ENCODE results near the gene TEX261.

Gene TEX261

DNA sequence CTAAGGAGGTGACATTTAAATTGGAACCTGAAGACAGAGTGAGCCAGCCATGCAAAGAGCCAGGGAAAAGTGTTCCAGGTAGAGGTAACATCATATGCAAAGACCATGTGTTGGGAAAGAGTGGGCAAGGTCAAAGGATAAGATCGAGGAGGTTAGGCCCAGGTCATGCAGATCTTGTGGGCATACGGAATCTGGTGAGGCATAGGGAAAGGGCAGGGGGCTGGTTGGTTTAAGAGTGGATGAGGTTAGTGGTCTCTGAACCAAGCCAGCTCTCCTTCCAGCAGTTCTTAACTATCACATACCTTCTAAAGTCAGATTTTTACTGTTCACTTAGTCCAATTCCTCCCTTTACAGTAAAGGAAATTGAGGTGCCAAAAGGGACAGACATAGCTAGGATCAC is 13.3 kb downstream of the TEX261 start:
- DNase-seq = no peak

DNA sequence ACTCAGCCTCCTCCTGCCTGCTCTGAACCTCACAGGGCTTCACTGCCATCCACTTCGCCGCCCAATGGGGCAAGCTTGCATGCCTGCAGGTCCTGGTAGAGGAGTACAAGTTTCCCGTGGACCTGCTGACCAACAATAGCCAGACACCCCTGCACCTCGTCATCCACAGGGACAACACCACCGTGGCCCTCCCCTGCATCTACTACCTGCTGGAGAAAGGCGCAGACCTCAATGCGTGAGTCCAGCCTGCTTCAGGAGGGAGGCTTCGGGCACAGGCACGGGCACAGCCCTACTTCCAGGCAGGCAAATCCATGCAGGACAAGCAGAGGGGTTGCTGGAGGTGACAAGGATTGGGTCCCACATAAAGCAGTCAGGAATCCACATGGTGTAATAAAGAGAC is 15.0 kb downstream of the TEX261 start:
- no peak for DNase-seq

DNA sequence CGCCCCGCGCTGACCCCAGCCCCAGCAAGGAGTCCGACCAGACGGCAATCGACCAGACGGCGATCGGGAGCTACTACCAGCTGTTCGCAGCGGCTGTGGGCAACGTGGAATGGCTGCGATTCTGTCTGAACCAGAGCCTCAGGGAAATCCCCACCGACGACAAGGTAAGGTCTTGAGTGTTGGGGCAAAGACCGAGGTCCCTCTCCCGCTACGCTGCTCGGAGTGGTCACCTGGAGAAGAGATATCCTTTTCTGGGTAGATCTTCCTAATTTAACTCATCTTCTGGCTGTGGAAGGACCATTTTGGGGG is 15.5 kb downstream of the TEX261 start:
- DNase-seq = no peak

DNA sequence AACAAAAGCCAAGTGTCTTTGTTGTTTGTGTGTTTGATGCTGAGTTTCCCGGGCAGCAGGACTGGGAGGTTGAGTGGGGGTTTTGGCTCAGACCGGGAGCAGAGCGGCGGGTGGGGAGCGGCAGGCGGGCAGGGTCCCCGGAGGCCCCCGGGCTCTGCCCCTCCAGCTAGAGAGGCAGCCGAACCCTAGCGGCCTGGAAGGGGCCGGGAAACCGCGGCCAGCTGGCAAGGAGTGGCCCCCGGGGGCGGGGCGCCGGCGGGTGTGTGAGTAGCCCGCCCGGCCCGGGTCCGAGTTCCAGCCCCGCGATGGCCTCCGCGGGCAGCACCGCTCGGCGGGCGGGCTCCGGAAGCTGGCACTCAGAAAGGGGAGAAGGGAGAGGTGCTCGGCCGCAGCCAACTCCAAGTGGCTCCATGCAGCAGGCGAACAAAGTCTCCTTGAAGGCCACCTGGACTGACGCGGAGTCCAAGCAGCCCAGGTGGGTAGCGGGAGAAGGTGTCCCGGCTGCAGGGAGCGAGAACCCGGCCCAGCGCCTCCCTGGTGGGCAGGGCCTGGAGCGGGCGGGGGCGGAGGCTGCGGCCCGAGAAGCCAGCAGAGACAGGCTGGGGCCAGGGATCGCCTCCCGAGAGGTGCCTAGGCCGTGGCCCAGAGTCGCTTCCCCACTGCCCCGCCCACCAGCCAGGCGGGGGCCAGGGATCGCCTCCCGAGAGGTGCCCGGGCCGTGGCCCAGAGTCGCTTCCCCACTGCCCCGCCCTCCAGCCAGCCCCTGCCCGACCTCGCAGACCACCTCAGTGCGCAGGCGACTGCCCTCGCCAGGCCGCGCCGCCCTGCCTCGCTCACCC is 16.1 kb downstream of the TEX261 start, which contains the start of gene ANKRD53:
TSS of gene ANKRD53 (plus strand) at position 290 of the 839 bp plus-strand sequence. CDS start at position 306, 16 bp downstream.
- peak in 1 of 2 experiments; percentile 38 for DNase-seq

DNA sequence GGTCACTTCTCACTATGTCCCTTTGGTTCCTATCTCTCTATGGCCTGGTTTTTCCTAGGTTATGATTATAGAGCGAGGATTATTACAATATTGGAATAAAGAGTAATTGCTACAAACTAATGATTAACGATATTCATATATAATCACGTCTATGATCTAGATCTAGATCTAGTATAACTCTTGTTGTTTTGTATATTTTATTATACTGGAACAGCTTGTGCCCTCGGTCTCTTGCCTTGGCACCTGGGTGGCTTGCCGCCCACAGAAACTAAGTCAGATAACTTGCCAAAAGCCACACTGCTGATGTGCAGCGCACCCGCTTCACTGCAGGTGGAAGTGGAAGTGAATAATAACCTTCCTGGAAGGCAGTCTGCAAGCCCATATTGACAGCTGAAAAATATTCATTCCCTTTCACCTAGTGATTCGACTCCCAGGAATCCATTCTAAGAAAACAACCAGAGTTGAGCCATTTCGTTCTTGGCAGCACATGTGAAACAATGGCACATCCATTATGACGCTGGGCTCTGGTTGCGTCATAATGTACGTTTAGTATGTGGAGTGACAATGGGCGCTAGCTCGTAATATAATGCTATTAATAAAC is 17.0 kb downstream of the TEX261 start:
- DNase-seq = no peak

DNA sequence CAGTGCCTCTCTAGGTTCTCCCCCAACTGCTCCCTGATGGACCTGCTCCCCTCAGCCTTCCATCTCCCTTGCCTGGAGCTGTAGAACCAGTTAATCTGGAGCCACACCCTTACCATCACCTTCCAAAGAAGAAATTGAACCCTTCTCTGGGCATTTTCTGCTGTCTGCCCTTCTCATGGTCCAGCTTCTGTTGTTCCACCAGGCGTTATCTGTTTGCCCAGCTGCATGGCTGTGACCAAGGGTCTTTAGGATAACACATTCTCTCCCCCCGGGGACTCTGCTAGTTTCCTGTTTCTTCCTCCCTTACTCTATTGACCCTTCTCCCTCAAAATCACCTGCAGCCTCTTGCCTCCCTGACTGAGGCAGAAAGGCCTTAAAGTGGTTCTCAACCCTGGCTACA is 19.4 kb downstream of the TEX261 start:
- no peak for DNase-seq

DNA sequence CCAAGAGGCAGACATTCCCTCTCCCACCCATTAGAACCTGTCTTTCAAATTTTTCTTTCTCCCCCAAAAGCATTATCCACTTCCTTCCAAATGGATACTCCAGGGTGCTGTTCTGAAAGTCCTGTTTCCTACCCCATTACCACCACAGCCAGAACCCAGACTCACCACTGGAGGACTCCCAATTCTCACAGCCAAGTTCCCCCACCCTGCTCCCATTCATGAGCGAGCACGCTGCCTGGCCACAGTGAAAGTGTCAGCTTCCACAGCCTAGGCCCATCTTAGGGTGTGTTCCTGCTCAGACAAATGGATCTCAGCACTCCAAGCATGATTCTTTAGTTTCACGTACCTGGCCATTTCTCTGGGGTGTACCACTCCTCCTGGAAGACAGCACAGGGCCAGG is 20.1 kb downstream of the TEX261 start:
- DNase-seq = no peak

DNA sequence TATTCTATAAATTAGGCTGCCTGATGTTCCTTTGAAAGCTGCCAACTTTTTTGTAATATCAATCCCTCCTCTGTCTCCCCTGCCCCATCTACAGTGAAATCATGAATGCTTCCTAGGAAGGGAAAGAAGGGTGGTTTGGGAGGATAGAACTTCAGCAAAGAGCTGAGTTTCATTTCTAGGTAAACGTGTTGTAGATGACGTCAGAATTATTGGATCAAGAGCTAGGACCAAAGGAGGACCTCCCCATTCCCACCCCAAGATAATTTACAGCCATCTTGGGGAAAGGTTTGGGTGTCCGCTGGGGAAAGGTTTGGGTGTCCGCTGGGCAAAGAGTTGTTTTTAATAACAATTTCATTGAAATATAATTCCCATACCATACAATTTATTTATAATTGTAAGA is 27.5 kb downstream of the TEX261 start:
- DNase-seq = no peak

DNA sequence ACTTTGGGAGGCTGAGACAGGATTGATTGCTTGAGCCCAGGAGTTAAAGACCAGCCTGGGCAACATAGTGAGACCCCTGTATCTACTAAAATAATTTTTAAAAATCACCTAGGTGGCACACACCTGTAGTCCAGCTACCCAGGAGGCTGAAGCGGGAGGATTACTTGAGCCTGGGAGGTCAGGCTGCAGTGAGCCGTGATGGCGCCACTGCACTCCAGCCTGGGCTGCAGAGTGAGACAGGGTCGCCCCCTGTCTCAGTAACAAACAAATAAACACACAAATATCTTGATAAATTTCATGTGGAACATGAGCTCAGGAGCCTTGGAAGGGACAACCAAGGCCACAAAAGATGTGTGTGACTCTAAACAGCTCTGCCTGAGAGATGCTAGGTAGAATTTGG is 28.0 kb downstream of the TEX261 start:
- no peak for DNase-seq

DNA sequence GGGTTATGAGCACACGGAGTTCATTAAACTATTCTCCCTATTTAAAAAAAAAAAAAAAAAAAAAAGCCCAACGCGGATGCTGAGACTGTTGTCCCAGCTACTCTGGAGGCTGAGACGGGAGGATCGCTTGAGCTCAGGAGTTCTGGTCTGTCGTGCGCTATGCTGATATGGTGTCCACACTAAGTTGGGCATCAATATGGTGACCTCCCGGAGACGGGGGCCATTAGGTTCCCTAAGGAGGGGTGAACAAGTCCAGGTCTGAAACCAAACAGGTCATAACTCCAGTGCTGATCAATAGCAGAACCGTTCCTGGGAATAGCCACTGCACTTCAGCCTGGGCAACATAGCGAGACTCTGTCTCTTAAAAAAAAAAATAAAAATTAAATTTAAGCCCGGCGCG is 29.2 kb downstream of the TEX261 start:
- DNase-seq = no peak

DNA sequence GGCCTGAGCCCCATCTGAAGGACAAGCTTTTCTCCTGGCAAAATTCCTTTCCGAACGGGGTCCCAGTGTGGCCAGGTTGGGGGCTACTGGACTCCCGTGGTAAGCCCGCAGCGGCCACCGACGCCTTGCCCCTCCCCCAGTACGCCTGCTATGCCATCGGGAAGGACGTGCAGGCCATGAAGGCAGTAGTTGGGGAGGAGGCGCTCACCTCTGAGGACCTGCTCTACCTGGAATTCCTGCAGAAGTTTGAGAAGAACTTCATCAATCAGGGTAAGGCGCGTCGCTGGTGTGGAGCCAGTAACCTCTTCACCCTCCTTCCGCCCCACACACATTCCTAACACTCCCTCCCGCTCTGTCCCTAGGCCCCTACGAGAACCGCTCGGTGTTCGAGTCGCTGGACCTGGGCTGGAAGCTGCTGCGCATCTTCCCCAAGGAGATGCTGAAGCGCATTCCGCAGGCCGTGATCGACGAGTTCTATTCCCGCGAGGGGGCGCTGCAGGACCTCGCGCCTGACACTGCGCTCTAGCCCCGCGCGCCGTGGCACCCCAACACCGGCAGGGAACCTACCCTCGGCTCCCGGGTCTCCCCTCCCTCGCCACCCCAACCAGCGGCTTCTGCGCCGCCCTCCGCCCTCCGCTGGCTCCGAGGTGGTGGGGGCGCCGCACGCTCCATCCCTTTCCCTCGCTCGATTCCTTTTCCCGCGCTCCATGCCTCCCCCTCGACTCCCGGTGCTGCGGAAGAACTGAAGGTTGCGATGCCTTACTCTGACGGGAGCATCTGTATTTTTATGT is 29.9 kb downstream of the TEX261 start:
- no peak for DNase-seq

DNA sequence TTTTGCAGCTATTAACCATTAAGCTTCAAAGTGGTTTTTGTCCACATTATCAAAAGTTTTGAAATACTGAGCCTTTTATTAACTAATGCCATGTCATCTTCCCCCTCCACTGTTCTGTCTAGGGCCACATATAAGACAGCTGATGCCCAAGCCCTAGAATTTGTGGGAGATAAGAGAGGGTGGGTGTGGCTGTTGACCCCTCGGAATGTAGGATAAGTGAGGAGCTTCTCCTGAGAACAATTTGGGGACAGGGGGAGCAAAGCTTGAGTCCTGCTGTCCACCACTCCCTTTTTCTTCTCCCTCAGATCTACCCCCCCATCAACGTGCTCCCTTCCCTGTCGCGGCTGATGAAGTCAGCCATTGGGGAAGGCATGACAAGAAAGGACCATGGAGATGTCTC is 30.5 kb downstream of the TEX261 start:
- DNase-seq = no peak

DNA sequence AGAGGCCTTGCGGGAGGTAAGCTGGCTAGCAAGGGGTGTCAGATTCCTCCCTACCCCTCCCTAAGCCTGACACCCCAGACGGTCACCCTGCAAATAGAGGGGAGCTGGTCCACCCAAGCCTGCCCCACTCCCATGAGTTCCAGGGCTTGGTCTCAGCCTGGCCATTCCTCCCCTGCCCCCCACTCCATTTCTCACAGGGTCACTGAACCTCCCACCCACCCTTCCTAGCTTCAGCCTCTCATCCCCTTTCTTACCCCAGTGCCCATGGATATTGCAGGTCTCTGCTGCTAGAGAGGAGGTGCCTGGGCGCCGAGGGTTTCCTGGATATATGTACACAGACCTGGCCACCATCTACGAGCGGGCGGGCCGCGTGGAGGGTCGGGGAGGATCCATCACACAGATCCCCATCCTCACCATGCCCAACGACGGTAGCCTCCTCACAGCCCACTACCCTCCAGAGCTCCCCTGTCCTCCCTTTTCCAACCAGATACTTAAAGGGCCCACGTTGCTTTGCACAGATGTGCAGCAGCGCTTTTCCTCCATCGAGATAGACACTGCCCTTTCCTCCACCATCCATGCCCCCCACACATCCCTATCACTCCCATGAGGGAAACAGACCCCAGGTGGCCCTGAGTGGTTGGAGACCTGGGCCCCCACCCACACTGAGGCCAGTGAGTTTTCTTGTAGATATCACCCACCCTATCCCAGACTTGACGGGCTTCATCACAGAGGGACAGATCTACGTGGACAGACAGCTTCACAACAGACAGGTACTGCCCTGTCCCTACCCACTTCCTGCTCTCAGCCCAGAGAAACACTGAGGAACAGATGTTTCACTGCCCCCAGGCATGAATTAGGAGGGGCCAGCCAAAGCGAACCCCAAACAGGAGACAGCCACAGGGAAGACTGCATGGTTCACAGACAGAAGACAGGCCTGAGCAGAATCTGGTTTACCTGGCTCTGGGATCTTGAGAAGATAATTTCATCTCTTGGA is 31.5 kb downstream of the TEX261 start:
- no peak for DNase-seq

DNA sequence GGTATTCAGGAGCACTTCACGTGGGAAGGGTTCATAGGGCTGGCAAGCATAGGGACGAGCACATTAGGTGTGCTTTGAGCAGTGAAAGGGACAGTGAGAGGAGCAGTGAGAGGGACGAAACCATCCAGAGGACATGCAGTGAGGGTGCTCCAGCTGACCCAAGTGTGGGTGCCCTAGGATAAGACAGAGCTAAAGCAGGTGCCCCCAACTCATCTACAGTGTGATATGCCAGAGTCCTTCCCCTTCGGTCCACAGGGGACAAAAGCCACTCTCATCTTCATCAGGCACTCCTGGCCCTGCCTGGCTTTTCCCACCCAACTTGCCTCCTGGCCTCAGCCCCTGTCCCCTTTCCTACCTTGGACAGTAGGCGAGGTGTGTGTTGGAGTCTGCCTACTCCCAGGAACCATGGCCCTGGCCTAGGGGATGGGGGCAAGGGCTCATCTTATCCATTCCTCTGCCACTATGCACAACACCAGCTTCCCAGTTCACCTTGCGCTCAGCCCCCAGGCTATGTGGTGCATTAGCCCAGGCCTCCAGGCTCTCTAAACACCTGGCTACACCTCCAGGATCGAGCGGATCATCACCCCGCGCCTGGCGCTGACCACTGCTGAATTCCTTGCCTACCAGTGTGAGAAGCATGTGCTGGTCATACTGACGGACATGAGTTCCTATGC is 32.3 kb downstream of the TEX261 start:
- no peak for DNase-seq

DNA sequence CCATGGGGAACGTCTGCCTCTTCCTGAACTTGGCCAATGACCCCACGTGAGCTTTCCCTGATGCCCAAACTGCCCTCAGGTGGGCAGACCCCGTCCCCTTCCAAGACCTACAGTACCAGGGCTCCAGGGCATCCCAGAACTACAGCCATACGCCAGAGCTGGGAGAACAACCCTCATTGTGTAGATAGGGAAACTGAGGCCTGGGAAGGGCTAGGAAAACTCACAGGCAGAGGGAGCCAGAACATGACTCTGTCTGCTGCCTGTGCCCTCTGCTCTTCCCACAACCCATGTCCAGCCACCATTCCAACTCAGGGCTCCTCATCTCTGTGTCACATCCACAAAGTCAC is 33.1 kb downstream of the TEX261 start:
- no peak for DNase-seq

DNA sequence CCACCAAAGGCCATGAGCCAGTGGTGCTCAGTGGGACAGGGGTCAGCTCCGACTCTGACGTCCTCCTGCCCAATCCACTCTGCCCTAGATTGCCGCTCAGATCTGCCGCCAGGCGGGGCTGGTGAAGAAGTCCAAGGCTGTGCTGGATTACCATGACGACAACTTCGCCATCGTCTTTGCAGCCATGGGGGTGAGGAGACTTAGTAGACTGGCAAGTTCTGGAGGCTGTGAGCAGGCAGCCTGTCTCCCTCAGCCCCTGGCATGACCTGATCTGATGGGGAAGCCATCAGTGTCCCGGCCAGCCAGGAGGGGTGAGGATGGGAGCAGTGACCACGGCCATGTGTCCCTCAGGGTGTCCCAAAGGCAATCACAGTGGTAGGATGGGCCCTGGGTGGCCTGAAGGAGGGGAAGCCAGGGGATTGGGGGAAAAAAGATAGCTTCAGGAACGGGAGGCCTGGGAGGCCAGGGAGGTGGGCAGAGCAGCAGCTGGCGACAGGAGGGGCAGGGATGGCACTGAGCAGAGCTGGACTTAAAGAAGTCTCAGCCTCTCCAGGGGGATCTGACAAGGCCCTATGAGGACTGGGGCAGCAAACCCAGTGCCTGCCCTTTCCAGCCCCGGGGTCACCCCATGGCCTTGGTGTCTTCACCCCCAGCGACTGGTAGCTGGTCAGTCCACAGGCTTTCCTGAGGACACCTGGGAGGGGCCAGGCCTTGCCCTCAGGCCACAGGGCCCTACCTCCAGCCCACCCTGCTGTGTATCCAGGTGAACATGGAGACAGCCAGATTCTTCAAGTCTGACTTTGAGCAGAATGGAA is 33.6 kb downstream of the TEX261 start:
- DNase-seq = no peak

DNA sequence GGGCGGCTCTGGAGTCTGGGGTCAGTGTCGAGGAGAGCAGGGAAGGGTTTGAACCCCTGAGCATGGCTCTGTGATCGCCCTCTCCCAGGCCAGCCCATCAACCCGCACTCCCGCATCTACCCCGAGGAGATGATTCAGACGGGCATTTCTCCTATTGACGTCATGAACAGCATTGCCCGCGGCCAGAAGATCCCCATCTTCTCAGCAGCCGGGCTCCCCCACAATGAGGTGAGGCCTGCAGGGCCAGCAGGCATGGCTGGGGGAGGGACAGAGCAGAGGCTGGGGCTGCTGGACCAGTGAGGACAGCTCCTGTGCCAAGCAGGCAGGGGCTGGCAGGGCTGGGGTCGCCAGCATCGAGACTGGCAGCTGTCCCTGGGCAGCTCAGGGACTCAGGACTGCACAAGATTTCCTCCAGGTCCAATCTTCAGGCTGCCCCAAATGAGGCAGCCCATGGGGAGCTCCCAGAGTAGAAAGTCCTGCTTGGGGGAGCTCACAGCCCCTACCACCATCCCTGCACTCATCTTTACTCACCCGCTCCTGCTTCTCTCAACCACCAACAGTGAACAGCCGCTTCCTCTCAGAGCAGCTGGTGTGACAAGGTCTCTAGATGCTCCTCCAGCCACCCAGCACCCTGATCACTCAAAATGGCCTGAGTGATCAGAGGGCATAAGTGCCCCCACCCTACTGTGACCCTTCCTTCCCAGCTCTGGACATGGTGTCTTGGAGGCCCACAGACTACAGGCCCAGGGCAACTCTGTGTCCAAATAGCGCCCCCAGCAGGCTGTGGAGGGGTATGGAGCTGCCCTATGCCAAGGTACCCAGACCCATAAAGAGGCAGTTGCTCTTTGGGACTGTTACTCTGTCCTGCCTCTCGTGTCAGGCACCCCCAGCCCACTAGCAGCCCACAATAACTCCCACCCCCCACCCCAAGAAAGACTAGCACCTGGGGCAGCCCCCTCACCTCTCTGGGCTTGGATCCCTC is 34.5 kb downstream of the TEX261 start:
- no peak for DNase-seq

DNA sequence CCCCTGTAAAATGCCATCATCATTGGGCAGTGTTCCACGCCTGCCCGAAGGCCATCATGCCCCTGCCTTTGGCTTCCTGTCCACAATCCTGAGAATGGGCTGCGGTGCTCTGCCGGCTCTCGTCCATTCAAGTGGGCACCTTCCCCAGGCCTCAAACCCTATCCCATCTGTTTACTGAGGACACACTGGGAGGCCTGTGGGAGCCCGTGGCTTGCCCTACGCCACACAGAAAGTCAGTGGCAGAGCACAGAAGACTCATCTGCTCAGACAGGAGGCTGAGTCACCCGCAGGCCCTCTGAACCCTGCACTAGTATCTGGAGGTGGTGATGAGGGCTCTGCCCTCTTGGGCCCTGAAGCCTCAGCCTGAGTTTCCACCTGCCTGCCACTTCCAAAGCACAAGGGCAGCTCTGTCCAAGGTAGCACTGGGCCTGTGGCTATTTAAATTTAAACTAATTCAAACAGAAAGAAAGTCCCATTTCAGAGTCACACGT is 35.4 kb downstream of the TEX261 start:
- DNase-seq = no peak

DNA sequence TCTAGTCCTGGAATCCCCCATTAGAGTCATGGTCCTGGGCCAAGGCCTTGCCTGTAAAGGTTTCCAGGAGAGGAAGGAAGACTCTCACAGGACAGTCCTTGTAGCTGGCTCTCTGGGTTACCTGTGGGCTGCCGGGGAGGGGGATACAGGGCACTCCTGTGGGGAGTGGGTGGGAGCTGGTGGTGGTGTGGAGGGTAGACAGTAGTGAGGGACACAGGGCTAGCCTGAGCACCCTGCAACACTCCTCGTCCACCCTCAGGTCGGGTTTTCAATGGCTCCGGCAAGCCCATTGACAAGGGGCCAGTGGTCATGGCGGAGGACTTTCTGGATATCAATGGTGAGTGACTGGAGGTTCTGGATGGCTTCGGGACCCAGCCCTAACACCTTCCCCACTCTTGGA is 35.9 kb downstream of the TEX261 start:
- DNase-seq = no peak

DNA sequence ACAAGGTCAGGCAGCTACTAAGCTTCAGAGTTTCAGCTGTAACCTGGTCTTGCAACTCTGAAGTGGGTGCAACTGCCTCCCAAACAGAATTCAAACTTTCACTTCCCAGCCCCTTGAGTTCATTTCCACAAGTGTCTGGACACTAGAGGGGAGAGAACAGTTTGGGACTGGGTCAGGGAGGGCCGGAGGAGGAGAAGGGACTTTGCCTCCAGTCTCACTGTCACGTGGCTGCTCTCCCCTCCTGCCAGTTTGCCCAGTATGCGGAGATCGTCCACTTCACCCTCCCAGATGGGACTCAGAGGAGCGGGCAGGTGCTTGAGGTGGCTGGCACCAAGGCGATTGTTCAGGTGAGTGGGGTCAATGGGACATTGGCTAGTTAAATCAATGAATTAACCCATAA is 36.9 kb downstream of the TEX261 start:
- DNase-seq = no peak
